Stimulated activated CD4-positive, alpha-beta T cell treated with anti-CD3 and anti-CD28 coated beads, Interleukin-4, amount 100 ng/mL, for 24 hours (primary cell): ENCODE measurements around the gene ZNF618.

Experiments
- DNase-seq: peaks from one replicate; pipeline ENCODE4 v3.0.0-alpha.2; 2020

ZNF618 gene

GRCh38 chr9:113876151-113876992 is at the start of gene ZNF618:
ZNF618 (plus strand) TSS chr9:113876309; CDS start chr9:113876381, 72 bp downstream.
- no peak for DNase-seq

- no peak for DNase-seq
Measured at GRCh38 chr9:113828221-113828620, 47.9 kb upstream of the ZNF618 start.

GRCh38 chr9:113837334-113837733 is 38.8 kb upstream of the ZNF618 start:
- no peak for DNase-seq

GRCh38 chr9:113842086-113842485 is 34.0 kb upstream of the ZNF618 start:
- DNase-seq, result no peak

- DNase-seq, result no peak
Measured at GRCh38 chr9:113844466-113844865, 31.6 kb upstream of the ZNF618 start.

GRCh38 chr9:113851359-113851758 is 24.8 kb upstream of the ZNF618 start:
- no peak for DNase-seq

- no peak for DNase-seq
Measured at GRCh38 chr9:113851873-113852272, 24.2 kb upstream of the ZNF618 start.

GRCh38 chr9:113853333-113853732 is 22.8 kb upstream of the ZNF618 start:
- no peak for DNase-seq

- DNase-seq, result no peak
Measured at GRCh38 chr9:113854310-113854709, 21.8 kb upstream of the ZNF618 start.

GRCh38 chr9:113857875-113858274 is 18.2 kb upstream of the ZNF618 start:
- no peak for DNase-seq

GRCh38 chr9:113858282-113858681 is 17.8 kb upstream of the ZNF618 start:
- DNase-seq, result no peak

- no peak for DNase-seq
Measured at GRCh38 chr9:113863345-113863744, 12.8 kb upstream of the ZNF618 start.

- DNase-seq, result no peak
Measured at GRCh38 chr9:113868501-113868900, 7.6 kb upstream of the ZNF618 start.

- no peak for DNase-seq
Measured at GRCh38 chr9:113872485-113873143, 3.5 kb upstream of the ZNF618 start.

- no peak for DNase-seq
Measured at GRCh38 chr9:113873446-113873845, 2.7 kb upstream of the ZNF618 start.

GRCh38 chr9:113873926-113874325 is 2.2 kb upstream of the ZNF618 start:
- no peak for DNase-seq

GRCh38 chr9:113875459-113876150 is 504 bp upstream of the ZNF618 start:
- no peak for DNase-seq

GRCh38 chr9:113876993-113877368 is 872 bp downstream of the ZNF618 start:
- no peak for DNase-seq

GRCh38 chr9:113879318-113879717 is 3.2 kb downstream of the ZNF618 start:
- no peak for DNase-seq

GRCh38 chr9:113879911-113880310 is 3.8 kb downstream of the ZNF618 start:
- no peak for DNase-seq

- DNase-seq, result no peak
Measured at GRCh38 chr9:113882181-113882580, 6.1 kb downstream of the ZNF618 start.

- no peak for DNase-seq
Measured at GRCh38 chr9:113882636-113883164, 6.6 kb downstream of the ZNF618 start.

GRCh38 chr9:113885183-113886025 is 9.3 kb downstream of the ZNF618 start:
- DNase-seq, result no peak
